Trophoblast cell (in vitro differentiated cells and primary cell): ENCODE measurements around the gene ZNF605. TPM values are rescaled to one million over a fixed set of nuclear protein-coding genes. Genes with fewer than 3 reads are reported as not detected.

ENCODE experiments used
- DNase-seq, 2 donors: peaks; one replicate each; pipeline ENCODE4 v3.0.0-alpha.2; 2016
- H2AFZ ChIP-seq: 2 replicates; pipeline ENCODE4 v1.6.1; 2013; ENCODE audit warnings: low read length, moderate library complexity, mild to moderate bottlenecking; ENCODE audit not compliant: insufficient read depth, poor library complexity
- H2AK5ac ChIP-seq: 2 replicates; pipeline ENCODE4 v1.6.1; 2013; ENCODE audit warnings: mild to moderate bottlenecking, low read length
- H2BK120ac ChIP-seq: 2 replicates; pipeline ENCODE4 v1.6.1; 2013; ENCODE audit warnings: low read length, mild to moderate bottlenecking, moderate library complexity; ENCODE audit not compliant: insufficient read depth, poor library complexity
- H2BK12ac ChIP-seq: 2 replicates; pipeline ENCODE4 v1.6.1; 2013; ENCODE audit warnings: mild to moderate bottlenecking, low read length, moderate library complexity
- H2BK5ac ChIP-seq: 2 replicates; pipeline ENCODE4 v1.6.1; 2013; ENCODE audit warnings: low read length, low read depth, moderate library complexity, mild to moderate bottlenecking; ENCODE audit not compliant: poor library complexity
- H3K14ac ChIP-seq: 2 replicates; pipeline ENCODE4 v1.6.1; 2013; ENCODE audit warnings: mild to moderate bottlenecking, low read length
- H3K18ac ChIP-seq: 2 replicates; pipeline ENCODE4 v1.6.1; 2013; ENCODE audit warnings: mild to moderate bottlenecking, low read length
- H3K23ac ChIP-seq: 2 replicates; pipeline ENCODE4 v1.6.1; 2013; ENCODE audit warnings: low read length
- H3K27ac ChIP-seq: 2 replicates; pipeline ENCODE4 v1.5.1; 2013; ENCODE audit warnings: low read depth, mild to moderate bottlenecking, inconsistent platforms, low read length, moderate library complexity
- H3K27me3 ChIP-seq: 2 replicates; pipeline ENCODE4 v1.6.1; 2013; ENCODE audit warnings: inconsistent platforms, mild to moderate bottlenecking, low read length, moderate library complexity; ENCODE audit not compliant: insufficient read depth
- H3K36me3 ChIP-seq, 2 experiments: 1 replicate in 1 of 2; 2 replicates in 1 of 2; pipeline ENCODE4 v1.6.1; 2013; ENCODE audit warnings: low read length in 2 of 2, mild to moderate bottlenecking in 2 of 2, moderate library complexity in 1 of 2; ENCODE audit not compliant: insufficient read depth in 2 of 2, control insufficient read depth in 1 of 2
- H3K4ac ChIP-seq: 2 replicates; pipeline ENCODE4 v1.6.1; 2013; ENCODE audit warnings: low read depth, mild to moderate bottlenecking, low read length, moderate library complexity
- H3K4me1 ChIP-seq, 2 experiments: 1 replicate in 1 of 2; 2 replicates in 1 of 2; pipeline ENCODE4 v1.6.1; 2013; ENCODE audit warnings: low read length in 2 of 2, mild to moderate bottlenecking in 2 of 2, moderate library complexity in 1 of 2; ENCODE audit not compliant: insufficient read depth in 2 of 2, control insufficient read depth in 1 of 2
- H3K4me2 ChIP-seq: 2 replicates; pipeline ENCODE4 v1.6.1; 2013; ENCODE audit warnings: inconsistent platforms, mild to moderate bottlenecking, low read length, moderate library complexity
- H3K4me3 ChIP-seq: 2 replicates; pipeline ENCODE4 v1.5.1; 2013; ENCODE audit warnings: mild to moderate bottlenecking, low read depth, low read length, inconsistent platforms
- H3K79me1 ChIP-seq: one replicate; pipeline ENCODE4 v1.6.1; 2013; ENCODE audit warnings: low read length
- H3K79me2 ChIP-seq: 2 replicates; pipeline ENCODE4 v1.6.1; 2013; ENCODE audit warnings: low read length, mild to moderate bottlenecking; ENCODE audit not compliant: control insufficient read depth, insufficient read depth, poor library complexity
- H3K9ac ChIP-seq: 2 replicates; pipeline ENCODE4 v1.6.1; 2013; ENCODE audit warnings: mild to moderate bottlenecking, low read length
- H3K9me3 ChIP-seq: 2 replicates; pipeline ENCODE4 v1.6.1; 2013; ENCODE audit warnings: low read depth, mild to moderate bottlenecking, control low read depth, inconsistent platforms, low read length; ENCODE audit not compliant: insufficient read depth
- H4K12ac ChIP-seq: 2 replicates; pipeline ENCODE4 v1.6.1; 2013; ENCODE audit warnings: low read depth, mild to moderate bottlenecking, low read length, moderate library complexity
- H4K8ac ChIP-seq: 2 replicates; pipeline ENCODE4 v1.6.1; 2013; ENCODE audit warnings: low read depth, mild to moderate bottlenecking, low read length, moderate library complexity
- H4K91ac ChIP-seq: one replicate; pipeline ENCODE4 v1.6.1; 2013; ENCODE audit warnings: low read depth, mild to moderate bottlenecking, low read length, moderate library complexity
- WGBS: extraction: QIAGEN DNeasy Blood & Tissue Kit; methylation state at CpG from one replicate; pipeline ENCODE4 v1.1.7; 2013; ENCODE audit warnings: missing lambda C conversion rate; ENCODE audit not compliant: insufficient read length, insufficient coverage; ENCODE audit errors: extremely low coverage; 5-methylcytosine and 5-hydroxymethylcytosine counted together
- polyA plus RNA-seq: library from polyadenylated mRNA; stranded (reverse); fragments of 200-250 nt; gene quantifications from 2 replicates; pipeline ENCODE4 v1.2.3, GENCODE V29; 2013

Gene ZNF605
- 5.2 and 5.6 TPM in 2 replicates for polyA plus RNA-seq

- H2AFZ ChIP-seq = peak within 1 kb of the TSS; percentile 92
- H3K23ac ChIP-seq = no peak within 1 kb of the TSS
- H3K14ac ChIP-seq = peak within 1 kb of the TSS; percentile 95
- H3K9me3 ChIP-seq = peaks cover 31% of the 10 kb centered on the region
- peaks cover 7 to 11% of the 10 kb centered on the region in 2 experiments for H3K4me1 ChIP-seq
- H3K4ac ChIP-seq = peak within 1 kb of the TSS; percentile 84
- no CpG with 5 or more reads among the region's 67 CpGs for WGBS
- H3K9ac ChIP-seq = peak within 1 kb of the TSS; percentile 82
- H2AK5ac ChIP-seq = no peak within 1 kb of the TSS
- H2BK12ac ChIP-seq = no peak within 1 kb of the TSS
- H2BK5ac ChIP-seq = peak within 1 kb of the TSS; percentile 58
- peak within 1 kb of the TSS; percentile 93 for H4K12ac ChIP-seq
- no peak within 1 kb of the TSS for H2BK120ac ChIP-seq
- H4K8ac ChIP-seq = peak within 1 kb of the TSS; percentile 94
- H3K4me3 ChIP-seq = peak within 1 kb of the TSS; percentile 86
- peak; percentile 84 to 92 for DNase-seq
- H3K27ac ChIP-seq = peak within 1 kb of the TSS; percentile 34
- peaks cover 3% of the 10 kb centered on the region for H3K79me2 ChIP-seq
- peaks cover 6% of the 10 kb centered on the region for H3K79me1 ChIP-seq
- peak within 1 kb of the TSS; percentile 82 for H3K4me2 ChIP-seq
- peak within 1 kb of the TSS; percentile 87 for H4K91ac ChIP-seq
- H3K36me3 ChIP-seq = peaks cover 0 to 1% of the 10 kb centered on the region in 2 experiments
- no peaks in the 10 kb centered on the region for H3K27me3 ChIP-seq
- H3K18ac ChIP-seq = peak within 1 kb of the TSS; percentile 78
These were observed at the start of gene ZNF605 for GRCh38 chr12:132956011-132956788. Gene ZNF605, minus strand, starts transcription at chr12:132956306. Its CDS starts 10,671 bp downstream, at chr12:132945635.

- WGBS = no CpG with 5 or more reads among the region's 1 CpG
- H3K9ac ChIP-seq = no peak overlapping the region
These were observed 42.6 kb upstream of the ZNF605 start for GRCh38 chr12:132998741-132999140.

GRCh38 chr12:132986885-132987225 lies 30.7 kb upstream of the ZNF605 start:
- peaks cover 3 to 4% of the 10 kb centered on the region in 2 experiments for H3K36me3 ChIP-seq
- peak overlapping the region; percentile 10 for H4K12ac ChIP-seq
- WGBS = no CpG with 5 or more reads among the region's 11 CpGs

More at GRCh38 chr12:132998741-132999140, 42.6 kb upstream of the ZNF605 start:
- H3K4me2 ChIP-seq = no peak overlapping the region
- no peaks in the 10 kb centered on the region for H3K79me2 ChIP-seq
- H3K18ac ChIP-seq = no peak overlapping the region
- H3K27me3 ChIP-seq = no peaks in the 10 kb centered on the region
- no peak overlapping the region for H4K8ac ChIP-seq
- no peak overlapping the region for H3K4me3 ChIP-seq
- H4K12ac ChIP-seq = no peak overlapping the region
- H3K9me3 ChIP-seq = peaks cover 30% of the 10 kb centered on the region
- no peak overlapping the region for H4K91ac ChIP-seq
- no peak overlapping the region for H3K27ac ChIP-seq
- no peaks in the 10 kb centered on the region for H3K4me1 ChIP-seq
- H3K23ac ChIP-seq = no peak overlapping the region
- H3K4ac ChIP-seq = no peak overlapping the region
- no peak overlapping the region for H2BK12ac ChIP-seq
- H2BK120ac ChIP-seq = no peak overlapping the region
- H3K79me1 ChIP-seq = no peaks in the 10 kb centered on the region
- no peak overlapping the region for H2BK5ac ChIP-seq
- H3K36me3 ChIP-seq = peaks cover 7 to 8% of the 10 kb centered on the region in 2 experiments
- DNase-seq = no peak
- H2AFZ ChIP-seq = no peak overlapping the region
- no peak overlapping the region for H3K14ac ChIP-seq
- H2AK5ac ChIP-seq = no peak overlapping the region

GRCh38 chr12:132986001-132986884 lies 30.1 kb upstream of the ZNF605 start, which contains the start of gene ZNF26:
Gene ZNF26, plus strand, starts transcription at chr12:132986367. Its CDS starts 474 bp downstream, at chr12:132986841.
- H3K9me3 ChIP-seq = peaks cover 9% of the 10 kb centered on the region
- H3K14ac ChIP-seq = peak within 1 kb of the TSS; percentile 59
- peaks cover 6% of the 10 kb centered on the region for H3K79me2 ChIP-seq
- no peak within 1 kb of the TSS for H2BK120ac ChIP-seq
- H3K27ac ChIP-seq = no peak within 1 kb of the TSS
- peak within 1 kb of the TSS; percentile 98 for H2AFZ ChIP-seq
- peak within 1 kb of the TSS; percentile 17 for H3K18ac ChIP-seq
- peak within 1 kb of the TSS; percentile 6 for H2AK5ac ChIP-seq
- H2BK5ac ChIP-seq = no peak within 1 kb of the TSS
- H3K9ac ChIP-seq = peak within 1 kb of the TSS; percentile 89
- peak; percentile 94 to 96 for DNase-seq
- no peak within 1 kb of the TSS for H2BK12ac ChIP-seq
- H3K4me2 ChIP-seq = peak within 1 kb of the TSS; percentile 89
- H3K4ac ChIP-seq = peak within 1 kb of the TSS; percentile 9
- peak within 1 kb of the TSS; percentile 97 for H3K4me3 ChIP-seq
- H3K4me1 ChIP-seq = peaks cover 2 to 4% of the 10 kb centered on the region in 2 experiments
- no peaks in the 10 kb centered on the region for H3K27me3 ChIP-seq
- H3K23ac ChIP-seq = no peak within 1 kb of the TSS
- H3K36me3 ChIP-seq = peaks cover 3% of the 10 kb centered on the region in 2 experiments
- H4K8ac ChIP-seq = peak within 1 kb of the TSS; percentile 96
- peaks cover 4% of the 10 kb centered on the region for H3K79me1 ChIP-seq
- peak within 1 kb of the TSS; percentile 83 for H4K12ac ChIP-seq
- H4K91ac ChIP-seq = peak within 1 kb of the TSS; percentile 55
- WGBS = no CpG with 5 or more reads among the region's 76 CpGs

More at GRCh38 chr12:132986885-132987225, 30.7 kb upstream of the ZNF605 start:
- peak overlapping the region; percentile 9 for H3K4ac ChIP-seq
- no peak overlapping the region for H2AK5ac ChIP-seq
- peak overlapping the region; percentile 89 for H3K9ac ChIP-seq
- H4K91ac ChIP-seq = peak overlapping the region; percentile 40
- no peak overlapping the region for H3K27ac ChIP-seq
- peaks cover 10% of the 10 kb centered on the region for H3K9me3 ChIP-seq
- H3K18ac ChIP-seq = no peak overlapping the region
- peaks cover 6% of the 10 kb centered on the region for H3K79me2 ChIP-seq
- H2BK5ac ChIP-seq = no peak overlapping the region
- peak overlapping the region; percentile 97 for H3K4me3 ChIP-seq
- peaks cover 4% of the 10 kb centered on the region for H3K79me1 ChIP-seq
- no peak overlapping the region for H2BK12ac ChIP-seq
- H4K8ac ChIP-seq = peak overlapping the region; percentile 79
- no peak overlapping the region for H3K23ac ChIP-seq
- peak overlapping the region; percentile 93 for H2AFZ ChIP-seq
- peak overlapping the region; percentile 33 for H3K14ac ChIP-seq
- peak; percentile 2 to 35 for DNase-seq
- H3K4me2 ChIP-seq = peak overlapping the region; percentile 89
- H3K4me1 ChIP-seq = peaks cover 2 to 4% of the 10 kb centered on the region in 2 experiments
- H3K27me3 ChIP-seq = no peaks in the 10 kb centered on the region
- H2BK120ac ChIP-seq = no peak overlapping the region
